Ovary (tissue), 9 donors: ENCODE results near the gene DPF3. TPM values are rescaled to one million over a fixed set of nuclear protein-coding genes. Genes with fewer than 3 reads are reported as not detected.

Experiments used
- DNase-seq, 5 donors: peaks; one replicate each; pipeline ENCODE4 v3.0.0-alpha.2; 2019 to 2020
- H3K27ac ChIP-seq, 2 donors: fragments of 200-600 bp; one replicate each; pipeline versions ENCODE4 v1.5.1 to v1.8.0; 2019 to 2022
- H3K27me3 ChIP-seq: fragments of 200-600 bp; one replicate; pipeline ENCODE4 v1.8.0; 2022
- H3K36me3 ChIP-seq: fragments of 200-600 bp; sonication (generic); one replicate; pipeline ENCODE4 v1.5.1; 2019
- H3K4me1 ChIP-seq: one replicate; pipeline ENCODE4 v1.8.1; 2013; ENCODE audit warnings: mild to moderate bottlenecking, moderate library complexity; ENCODE audit not compliant: insufficient read depth
- H3K4me3 ChIP-seq: fragments of 200-600 bp; sonication (generic); one replicate; pipeline ENCODE4 v1.5.1; 2017
- H3K9me3 ChIP-seq, 2 donors: fragments of 200-600 bp in 1 of 2; sonication (generic) in 1 of 2; one replicate each; pipeline versions ENCODE4 v1.5.1 to v1.8.1; 2013 to 2019; ENCODE audit warnings: mild to moderate bottlenecking in 1 of 2, moderate library complexity in 1 of 2
- EP300 ChIP-seq: sonication (generic); formaldehyde crosslinking; IDR thresholded peaks from one replicate; pipeline ENCODE4 v1.6.1; 2017; ENCODE audit warnings: antibody characterized with exemption
- POLR2A ChIP-seq: fragments of 450-650 bp; IDR thresholded peaks from one replicate; pipeline ENCODE4 v1.6.1; 2017; ENCODE audit warnings: antibody characterized with exemption, mild to moderate bottlenecking, moderate library complexity
- WGBS, 3 donors: extraction: QIAGEN DNeasy Blood & Tissue Kit in 1 of 3; methylation state at CpG; one replicate each; pipeline versions ENCODE4 v1.1.5 to v1.1.7; 2013 to 2017; 5-methylcytosine and 5-hydroxymethylcytosine counted together
- intact Hi-C, 4 donors: fragments of 100-400 bp; cut with DNase I; formaldehyde crosslinking; loops; one replicate each; pipeline versions ENCODE4 v1.11.0 to v1.15.1; 2022 to 2023
- polyA plus RNA-seq, 2 donors: library from polyadenylated mRNA; stranded (reverse); fragments of 200-250 nt in 1 of 2; fragments of 350-450 nt in 1 of 2; fragmentation: Illumina TruSeq in 1 of 2; extraction: RNeasy Lipid Tissue Mini Kit (QIAGEN cat#74804) in 1 of 2; gene quantifications; one replicate each; pipeline ENCODE4 v1.2.3, GENCODE V29; 2013 to 2014
- total RNA-seq, 7 donors: library from RNA; depleted of rRNA in 2 of 7; stranded (reverse); fragments of >200 nt in 2 of 7; fragmentation: NEBNext Ultra II Directional in 3 of 7; extraction: Animal tissue kit (Norgen Biotek cat#: 25700) in 3 of 7; gene quantifications; one replicate each; pipeline versions ENCODE4 v1.1.0 to v1.2.4, GENCODE V29; 2016 to 2023
- TF ChIP-seq, protein P1 (sequence below), 3 donors: fragments of 450-650 bp in 2 of 3; fragments of 200-600 bp in 1 of 3; IDR thresholded peaks; one replicate each; pipeline versions ENCODE4 v1.5.1 to v1.8.0; 2016 to 2022; ENCODE audit warnings: antibody characterized with exemption in 3 of 3, mild to moderate bottlenecking in 1 of 3
- donor health status: DM: no; HTN: no; CAD: no; lungs with moderate emphysema.
- donor health status: DM: no; HTN: no; CAD: no.
- donor health status: Bipolar disorder and iron deficiency.
- donor health status: DM: yes; HTN: yes; CAD: no.
- donor health status: DM: no; HTN: no; CAD: no.
- donor health status: DM: yes; HTN: yes; CAD: no.

The DPF3 gene
- total and polyA plus RNA-seq, 9 donors, result 6.3 to 34.4 (median 21.9) TPM

DNA sequence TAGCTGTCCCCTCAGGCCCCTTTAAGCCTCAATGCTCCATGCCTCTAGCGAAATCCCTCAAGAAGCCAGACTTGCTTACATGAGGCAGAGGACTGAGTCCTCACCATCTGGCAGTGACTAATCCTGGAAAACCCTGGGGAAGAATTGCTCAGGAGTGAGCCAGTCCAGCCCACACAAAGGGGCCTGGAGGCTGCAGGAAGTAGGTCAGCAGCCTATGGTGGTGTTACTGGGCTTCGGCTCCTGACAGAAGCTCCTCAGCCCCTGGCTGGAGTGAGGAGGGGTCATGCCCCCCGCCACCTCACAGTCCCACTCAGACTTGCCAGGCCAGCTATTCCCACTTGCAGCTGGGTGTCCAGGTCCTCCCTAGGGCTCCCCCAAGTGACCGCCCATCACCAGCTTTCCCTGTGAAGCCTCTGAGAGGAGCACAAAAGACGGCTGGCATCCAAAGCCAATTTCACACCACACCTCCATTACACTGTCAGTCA, 250.5 kb downstream of the DPF3 start:
- H3K4me3 ChIP-seq, result no peak overlapping the region
- TF ChIP-seq POLR2A (no peak), EP300 (no peak)
- TF ChIP-seq, protein P1, sequence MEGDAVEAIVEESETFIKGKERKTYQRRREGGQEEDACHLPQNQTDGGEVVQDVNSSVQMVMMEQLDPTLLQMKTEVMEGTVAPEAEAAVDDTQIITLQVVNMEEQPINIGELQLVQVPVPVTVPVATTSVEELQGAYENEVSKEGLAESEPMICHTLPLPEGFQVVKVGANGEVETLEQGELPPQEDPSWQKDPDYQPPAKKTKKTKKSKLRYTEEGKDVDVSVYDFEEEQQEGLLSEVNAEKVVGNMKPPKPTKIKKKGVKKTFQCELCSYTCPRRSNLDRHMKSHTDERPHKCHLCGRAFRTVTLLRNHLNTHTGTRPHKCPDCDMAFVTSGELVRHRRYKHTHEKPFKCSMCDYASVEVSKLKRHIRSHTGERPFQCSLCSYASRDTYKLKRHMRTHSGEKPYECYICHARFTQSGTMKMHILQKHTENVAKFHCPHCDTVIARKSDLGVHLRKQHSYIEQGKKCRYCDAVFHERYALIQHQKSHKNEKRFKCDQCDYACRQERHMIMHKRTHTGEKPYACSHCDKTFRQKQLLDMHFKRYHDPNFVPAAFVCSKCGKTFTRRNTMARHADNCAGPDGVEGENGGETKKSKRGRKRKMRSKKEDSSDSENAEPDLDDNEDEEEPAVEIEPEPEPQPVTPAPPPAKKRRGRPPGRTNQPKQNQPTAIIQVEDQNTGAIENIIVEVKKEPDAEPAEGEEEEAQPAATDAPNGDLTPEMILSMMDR (IDR thresholded peaks at IDR 0.05), result no peak
- no peaks in the 10 kb centered on the region for H3K4me1 ChIP-seq
- intact Hi-C loops, result no loop called here
- H3K36me3 ChIP-seq, result no peaks in the 10 kb centered on the region
- DNase-seq, result no peak
- no peaks in the 10 kb centered on the region for H3K27me3 ChIP-seq
- H3K27ac ChIP-seq, result no peak overlapping the region
- no peaks in the 10 kb centered on the region for H3K9me3 ChIP-seq
- 59 to 63% (median 60%) methylated on average over 5 of the region's 5 CpGs for WGBS, 3 donors

GRCh38 chr14:72640911-72641485, 252.9 kb downstream of the DPF3 start:
- H3K27ac ChIP-seq, result no peak overlapping the region
- H3K36me3 ChIP-seq, result no peaks in the 10 kb centered on the region
- no peaks in the 10 kb centered on the region for H3K27me3 ChIP-seq
- no peaks in the 10 kb centered on the region for H3K4me1 ChIP-seq
- WGBS, 3 donors, result 97% methylated on average over 8 of the region's 8 CpGs
- no peak overlapping the region for H3K4me3 ChIP-seq
- no peak for TF ChIP-seq POLR2A
- no peak for TF ChIP-seq EP300
- TF ChIP-seq, protein P1 (IDR thresholded peaks at IDR 0.05), result no peak
- no peaks in the 10 kb centered on the region for H3K9me3 ChIP-seq
- DNase-seq, result no peak
- intact Hi-C loops, result no loop called here

DNA sequence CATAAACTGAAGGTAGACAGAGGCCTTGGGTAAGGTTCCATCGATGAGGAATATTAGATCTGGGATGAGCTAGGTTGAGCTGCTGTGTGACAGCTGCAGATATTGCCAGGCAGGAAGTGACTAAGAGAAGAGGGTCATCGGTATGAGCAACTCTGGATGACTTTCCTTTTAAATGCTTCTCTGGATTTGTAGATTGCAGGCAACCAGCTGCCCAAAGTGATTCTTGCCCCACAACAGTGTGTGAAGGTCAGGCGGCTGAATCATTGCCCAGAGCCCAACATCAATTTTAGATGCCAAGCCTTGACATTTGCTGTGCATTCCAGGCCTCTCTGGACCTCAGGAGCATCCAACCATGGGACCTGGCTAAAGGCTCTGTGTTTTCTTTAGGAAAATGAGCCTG, 255.9 kb downstream of the DPF3 start:
- H3K4me1 ChIP-seq, result no peaks in the 10 kb centered on the region
- no peak overlapping the region for H3K27ac ChIP-seq
- DNase-seq, result no peak
- H3K27me3 ChIP-seq, result no peaks in the 10 kb centered on the region
- no peak for TF ChIP-seq POLR2A
- TF ChIP-seq EP300, result no peak
- TF ChIP-seq, protein P1 (IDR thresholded peaks at IDR 0.05), result no peak
- H3K36me3 ChIP-seq, result no peaks in the 10 kb centered on the region
- no peak overlapping the region for H3K4me3 ChIP-seq
- intact Hi-C loops, result no loop called here
- H3K9me3 ChIP-seq, result no peaks in the 10 kb centered on the region
- 76 to 81% (median 80%) methylated on average over 3 of the region's 3 CpGs for WGBS, 3 donors

- intact Hi-C loops, result no loop called here
- Histone ChIP-seq H3K27me3 (no peaks in the 10 kb centered on the region), H3K27ac (no peak overlapping the region), H3K4me1 (no peaks in the 10 kb centered on the region), H3K4me3 (no peak overlapping the region), H3K36me3 (no peaks in the 10 kb centered on the region), H3K9me3 (no peaks in the 10 kb centered on the region)
- TF ChIP-seq POLR2A (no peak), EP300 (no peak)
- TF ChIP-seq, protein P1 (IDR thresholded peaks at IDR 0.05), result no peak
- WGBS, 3 donors, result 95 to 96% (median 96%) methylated on average over 4 of the region's 4 CpGs
- no peak for DNase-seq
These were observed 257.0 kb downstream of the DPF3 start for GRCh38 chr14:72636871-72637270.
